Measurements from ENCODE around the gene SETBP1.

SETBP1 gene

GRCh38 chr18:44764863-44765262, 84.2 kb downstream of the SETBP1 start:
- Histone ChIP-seq H3K27ac (replicated peaks; ENCODE audit: low read length) (no peak overlapping the region), H3K79me1 (ENCODE audit: low read depth, low read length) (no peaks in the 10 kb centered on the region), H2BK12ac (ENCODE audit: low read length) (no peak overlapping the region), H2AK5ac (ENCODE audit: low read depth, low read length) (no peak overlapping the region), H3K14ac (ENCODE audit: low read length) (no peak overlapping the region), H3K23ac (ENCODE audit: low read depth, low read length, poor library complexity) (no peak overlapping the region), H3K4me2 (ENCODE audit: insufficient read depth, low read length, poor library complexity, severe bottlenecking) (no peak overlapping the region), H3K4ac (ENCODE audit: low read length) (no peak overlapping the region), H2AFZ (ENCODE audit: low read length) (no peak overlapping the region), H3K9ac (ENCODE audit: low read depth, low read length, poor library complexity) (no peak overlapping the region), H4K8ac (ENCODE audit: low read depth, low read length) (no peak overlapping the region), H2BK15ac (ENCODE audit: low read length) (no peak overlapping the region), H3K18ac (ENCODE audit: low read length) (no peak overlapping the region), H4K91ac (ENCODE audit: low read depth, low read length, poor library complexity) (no peak overlapping the region), H2BK5ac (ENCODE audit: low read length) (no peak overlapping the region), H3K4me3 (ENCODE audit: low read length in 2 of 2) (no peak overlapping the region), H3K9me3 (replicated peaks in 1 of 2; ENCODE audit: control insufficient read depth in 2 of 2, insufficient read depth in 1 of 2, low read depth in 1 of 2, low read length in 2 of 2) (no peaks in the 10 kb centered on the region), H2BK120ac (ENCODE audit: low read depth, low read length) (no peak overlapping the region), H3K36me3 (replicated peaks in 1 of 2; ENCODE audit: control insufficient read depth in 2 of 2, insufficient read depth in 2 of 2, low read length in 2 of 2) (no peaks in the 10 kb centered on the region), H3K27me3 (ENCODE audit: control insufficient read depth in 3 of 3, insufficient read depth in 3 of 3, low read depth in 1 of 3, low read length in 3 of 3) (no peaks in the 10 kb centered on the region), H3K4me1 (ENCODE audit: control insufficient read depth in 2 of 2, insufficient read depth in 1 of 2, low read depth in 1 of 2, low read length in 2 of 2) (no peaks in the 10 kb centered on the region)
- WGBS, 2 donors (ENCODE audit: extremely low coverage in 2 of 2, insufficient read length in 2 of 2, insufficient replicate concordance in 1 of 2) = no CpG with 5 or more reads among the region's 3 CpGs
- no peak for DNase-seq (ENCODE audit: low spot score)

- Histone ChIP-seq H3K18ac (ENCODE audit: low read length) (no peak overlapping the region), H2BK15ac (ENCODE audit: low read length) (no peak overlapping the region), H3K4ac (ENCODE audit: low read length) (no peak overlapping the region), H3K9ac (ENCODE audit: low read depth, low read length, poor library complexity) (no peak overlapping the region), H4K91ac (ENCODE audit: low read depth, low read length, poor library complexity) (no peak overlapping the region), H2BK5ac (ENCODE audit: low read length) (no peak overlapping the region), H3K27me3 (ENCODE audit: control insufficient read depth in 3 of 3, insufficient read depth in 3 of 3, low read depth in 1 of 3, low read length in 3 of 3) (no peaks in the 10 kb centered on the region), H3K23ac (ENCODE audit: low read depth, low read length, poor library complexity) (no peak overlapping the region), H3K14ac (ENCODE audit: low read length) (no peak overlapping the region), H3K4me2 (ENCODE audit: insufficient read depth, low read length, poor library complexity, severe bottlenecking) (no peak overlapping the region), H2BK120ac (ENCODE audit: low read depth, low read length) (no peak overlapping the region), H2AFZ (ENCODE audit: low read length) (no peak overlapping the region), H2AK5ac (ENCODE audit: low read depth, low read length) (no peak overlapping the region), H4K8ac (ENCODE audit: low read depth, low read length) (no peak overlapping the region), H3K4me3 (ENCODE audit: low read length in 2 of 2) (no peak overlapping the region), H3K4me1 (ENCODE audit: control insufficient read depth in 2 of 2, insufficient read depth in 1 of 2, low read depth in 1 of 2, low read length in 2 of 2) (no peaks in the 10 kb centered on the region), H3K79me1 (ENCODE audit: low read depth, low read length) (no peaks in the 10 kb centered on the region), H3K27ac (replicated peaks; ENCODE audit: low read length) (no peak overlapping the region), H2BK12ac (ENCODE audit: low read length) (no peak overlapping the region), H3K36me3 (replicated peaks in 1 of 2; ENCODE audit: control insufficient read depth in 2 of 2, insufficient read depth in 2 of 2, low read length in 2 of 2) (no peaks in the 10 kb centered on the region), H3K9me3 (replicated peaks in 1 of 2; ENCODE audit: control insufficient read depth in 2 of 2, insufficient read depth in 1 of 2, low read depth in 1 of 2, low read length in 2 of 2) (no peaks in the 10 kb centered on the region)
- no CpG with 5 or more reads among the region's 3 CpGs for WGBS, 2 donors (ENCODE audit: extremely low coverage in 2 of 2, insufficient read length in 2 of 2, insufficient replicate concordance in 1 of 2)
- no peak for DNase-seq (ENCODE audit: low spot score)
These were observed 84.8 kb downstream of the SETBP1 start for GRCh38 chr18:44765456-44765855.

GRCh38 chr18:44766450-44766849, 85.8 kb downstream of the SETBP1 start:
- H3K23ac ChIP-seq (ENCODE audit: low read depth, low read length, poor library complexity) = no peak overlapping the region
- H3K36me3 ChIP-seq (replicated peaks in 1 of 2; ENCODE audit: control insufficient read depth in 2 of 2, insufficient read depth in 2 of 2, low read length in 2 of 2) = no peaks in the 10 kb centered on the region
- no peak overlapping the region for H2AFZ ChIP-seq (ENCODE audit: low read length)
- no peak overlapping the region for H2BK5ac ChIP-seq (ENCODE audit: low read length)
- no peak for DNase-seq (ENCODE audit: low spot score)
- H3K9ac ChIP-seq (ENCODE audit: low read depth, low read length, poor library complexity) = no peak overlapping the region
- H3K4me1 ChIP-seq (ENCODE audit: control insufficient read depth in 2 of 2, insufficient read depth in 1 of 2, low read depth in 1 of 2, low read length in 2 of 2) = peaks cover 0 to 4% of the 10 kb centered on the region in 2 donors
- no peaks in the 10 kb centered on the region for H3K27me3 ChIP-seq (ENCODE audit: control insufficient read depth in 3 of 3, insufficient read depth in 3 of 3, low read depth in 1 of 3, low read length in 3 of 3)
- no peak overlapping the region for H3K4ac ChIP-seq (ENCODE audit: low read length)
- no peak overlapping the region for H4K91ac ChIP-seq (ENCODE audit: low read depth, low read length, poor library complexity)
- H3K4me3 ChIP-seq (ENCODE audit: low read length in 2 of 2) = no peak overlapping the region
- H2AK5ac ChIP-seq (ENCODE audit: low read depth, low read length) = no peak overlapping the region
- H2BK120ac ChIP-seq (ENCODE audit: low read depth, low read length) = no peak overlapping the region
- H3K27ac ChIP-seq (replicated peaks; ENCODE audit: low read length) = no peak overlapping the region
- no CpG with 5 or more reads among the region's 2 CpGs for whole genome bisulfite sequencing, 2 donors (ENCODE audit: extremely low coverage in 2 of 2, insufficient read length in 2 of 2, insufficient replicate concordance in 1 of 2)
- H4K8ac ChIP-seq (ENCODE audit: low read depth, low read length) = no peak overlapping the region
- H3K18ac ChIP-seq (ENCODE audit: low read length) = no peak overlapping the region
- no peaks in the 10 kb centered on the region for H3K9me3 ChIP-seq (replicated peaks in 1 of 2; ENCODE audit: control insufficient read depth in 2 of 2, insufficient read depth in 1 of 2, low read depth in 1 of 2, low read length in 2 of 2)
- no peak overlapping the region for H3K14ac ChIP-seq (ENCODE audit: low read length)
- H3K4me2 ChIP-seq (ENCODE audit: insufficient read depth, low read length, poor library complexity, severe bottlenecking) = no peak overlapping the region
- no peak overlapping the region for H2BK12ac ChIP-seq (ENCODE audit: low read length)
- no peaks in the 10 kb centered on the region for H3K79me1 ChIP-seq (ENCODE audit: low read depth, low read length)
- H2BK15ac ChIP-seq (ENCODE audit: low read length) = no peak overlapping the region

GRCh38 chr18:44767807-44768206, 87.1 kb downstream of the SETBP1 start:
- Histone ChIP-seq H2AFZ (ENCODE audit: low read length) (no peak overlapping the region), H3K9ac (ENCODE audit: low read depth, low read length, poor library complexity) (no peak overlapping the region), H3K27me3 (ENCODE audit: control insufficient read depth in 3 of 3, insufficient read depth in 3 of 3, low read depth in 1 of 3, low read length in 3 of 3) (no peaks in the 10 kb centered on the region), H3K23ac (ENCODE audit: low read depth, low read length, poor library complexity) (no peak overlapping the region), H3K4ac (ENCODE audit: low read length) (no peak overlapping the region), H3K79me1 (ENCODE audit: low read depth, low read length) (no peaks in the 10 kb centered on the region), H3K27ac (replicated peaks; ENCODE audit: low read length) (no peak overlapping the region), H3K18ac (ENCODE audit: low read length) (no peak overlapping the region), H2BK15ac (ENCODE audit: low read length) (no peak overlapping the region), H3K36me3 (replicated peaks in 1 of 2; ENCODE audit: control insufficient read depth in 2 of 2, insufficient read depth in 2 of 2, low read length in 2 of 2) (no peaks in the 10 kb centered on the region), H3K14ac (ENCODE audit: low read length) (no peak overlapping the region), H3K4me2 (ENCODE audit: insufficient read depth, low read length, poor library complexity, severe bottlenecking) (no peak overlapping the region), H2BK12ac (ENCODE audit: low read length) (no peak overlapping the region), H3K9me3 (replicated peaks in 1 of 2; ENCODE audit: control insufficient read depth in 2 of 2, insufficient read depth in 1 of 2, low read depth in 1 of 2, low read length in 2 of 2) (no peaks in the 10 kb centered on the region), H3K4me3 (ENCODE audit: low read length in 2 of 2) (no peak overlapping the region), H4K8ac (ENCODE audit: low read depth, low read length) (no peak overlapping the region), H4K91ac (ENCODE audit: low read depth, low read length, poor library complexity) (no peak overlapping the region), H2BK5ac (ENCODE audit: low read length) (no peak overlapping the region), H3K4me1 (ENCODE audit: control insufficient read depth in 2 of 2, insufficient read depth in 1 of 2, low read depth in 1 of 2, low read length in 2 of 2) (peaks cover 0 to 11% of the 10 kb centered on the region in 2 donors), H2AK5ac (ENCODE audit: low read depth, low read length) (no peak overlapping the region), H2BK120ac (ENCODE audit: low read depth, low read length) (no peak overlapping the region)
- no peak for DNase-seq (ENCODE audit: low spot score)
- WGBS, 2 donors (ENCODE audit: extremely low coverage in 2 of 2, insufficient read length in 2 of 2, insufficient replicate concordance in 1 of 2) = no CpG with 5 or more reads among the region's 4 CpGs

Measured in neuronal stem cell (in vitro differentiated cells).